ENCODE results near the gene CPED1. TPM values are rescaled to one million over a fixed set of nuclear protein-coding genes. Genes with fewer than 3 reads are reported as not detected.
"Not testable (repeated sequence)": the region's sequence is repeated elsewhere in the genome, so short reads cannot be mapped to it uniquely, and the experiment has no call there.

Gene CPED1
- total RNA-seq, 4 donors from 2014 or later: 7.4 to 19.6 (median 11.4) TPM

- Histone ChIP-seq H3K4me3 (replicated peaks in 1 of 3) (no peak overlapping the region), H3K9me3 (no peaks in the 10 kb centered on the region), H3K27ac (no peak overlapping the region), H3K27me3 (no peaks in the 10 kb centered on the region), H3K4me1 (no peaks in the 10 kb centered on the region), H3K36me3 (no peaks in the 10 kb centered on the region)
- TF ChIP-seq POLR2A (IDR thresholded peaks at IDR 0.05) (no peak), CTCF (IDR thresholded peaks at IDR 0.05) (no peak)
- DNase-seq: no peak
- intact Hi-C loops (cut with DNase I): no loop called here
- 78 to 80% methylated on average over 7 of the region's 7 CpGs for WGBS, 2 donors
These were observed 255.8 kb downstream of the CPED1 start for GRCh38 chr7:121244120-121244870.

- intact Hi-C loops (cut with DNase I); H3K36me3 ChIP-seq; H3K27me3 ChIP-seq; H3K9me3 ChIP-seq; H3K4me1 ChIP-seq; H3K27ac ChIP-seq; DNase-seq; H3K4me3 ChIP-seq (replicated peaks in 1 of 3): not testable (repeated sequence)
- WGBS, 2 donors: 78 to 88% methylated on average over 1 of the region's 1 CpG
These were observed 262.9 kb downstream of the CPED1 start for GRCh38 chr7:121251367-121251766.

- H3K36me3 ChIP-seq; H3K4me3 ChIP-seq (replicated peaks in 1 of 3); intact Hi-C loops (cut with DNase I); DNase-seq; H3K27ac ChIP-seq; H3K27me3 ChIP-seq; H3K4me1 ChIP-seq; H3K9me3 ChIP-seq: not testable (repeated sequence)
- 90 to 97% methylated on average over 5 of the region's 5 CpGs for WGBS, 2 donors
These were observed 264.2 kb downstream of the CPED1 start for GRCh38 chr7:121252523-121253235.

GRCh38 chr7:121259826-121260225, 271.3 kb downstream of the CPED1 start:
- H3K27ac ChIP-seq: no peak overlapping the region
- no peaks in the 10 kb centered on the region for H3K36me3 ChIP-seq
- H3K9me3 ChIP-seq: no peaks in the 10 kb centered on the region
- no peak for DNase-seq
- peaks cover 0 to 6% of the 10 kb centered on the region in 2 donors for H3K4me1 ChIP-seq
- H3K27me3 ChIP-seq: no peaks in the 10 kb centered on the region
- WGBS, 2 donors: 87 to 92% methylated on average over 4 of the region's 4 CpGs
- no peak overlapping the region for H3K4me3 ChIP-seq (replicated peaks in 1 of 3)
- intact Hi-C loops (cut with DNase I): no loop called here
- no peak for TF ChIP-seq POLR2A (IDR thresholded peaks at IDR 0.05)
- no peak for TF ChIP-seq CTCF (IDR thresholded peaks at IDR 0.05)

- no peak for TF ChIP-seq POLR2A (IDR thresholded peaks at IDR 0.05)
- no peak for TF ChIP-seq CTCF (IDR thresholded peaks at IDR 0.05)
- Histone ChIP-seq H3K9me3 (no peaks in the 10 kb centered on the region), H3K27me3 (no peaks in the 10 kb centered on the region), H3K4me1 (peaks cover 0 to 6% of the 10 kb centered on the region in 2 donors), H3K4me3 (replicated peaks in 1 of 3) (no peak overlapping the region), H3K36me3 (no peaks in the 10 kb centered on the region), H3K27ac (no peak overlapping the region)
- WGBS, 2 donors: 82 to 96% methylated on average over 3 of the region's 3 CpGs
- intact Hi-C loops (cut with DNase I): no loop called here
- DNase-seq: no peak
These were observed 272.8 kb downstream of the CPED1 start for GRCh38 chr7:121261207-121261884.

- intact Hi-C loops (cut with DNase I): no loop called here
- no peak for DNase-seq
- WGBS, 2 donors: 71 to 81% methylated on average over 1 of the region's 1 CpG
These were observed 273.7 kb downstream of the CPED1 start for GRCh38 chr7:121262221-121262620.

More at GRCh38 chr7:121262221-121262620, 273.7 kb downstream of the CPED1 start:
- Histone ChIP-seq H3K27ac (no peak overlapping the region), H3K36me3 (no peaks in the 10 kb centered on the region), H3K4me1 (peaks cover 0 to 6% of the 10 kb centered on the region in 2 donors), H3K4me3 (replicated peaks in 1 of 3) (no peak overlapping the region), H3K9me3 (no peaks in the 10 kb centered on the region), H3K27me3 (no peaks in the 10 kb centered on the region)
- TF ChIP-seq POLR2A (IDR thresholded peaks at IDR 0.05): no peak
- no peak for TF ChIP-seq CTCF (IDR thresholded peaks at IDR 0.05)
